GM18520 (cell line): ENCODE data around the gene PISD.
A peak's percentile ranks its signal among the peaks of the same experiment; 100 is the strongest.

Source experiments
- ATAC-seq: cut with Tn5 transposase; IDR thresholded peaks from one replicate; pipeline ENCODE4 v1.9.1; 2021; ENCODE audit not compliant: unreplicated experiment

PISD gene

DNA sequence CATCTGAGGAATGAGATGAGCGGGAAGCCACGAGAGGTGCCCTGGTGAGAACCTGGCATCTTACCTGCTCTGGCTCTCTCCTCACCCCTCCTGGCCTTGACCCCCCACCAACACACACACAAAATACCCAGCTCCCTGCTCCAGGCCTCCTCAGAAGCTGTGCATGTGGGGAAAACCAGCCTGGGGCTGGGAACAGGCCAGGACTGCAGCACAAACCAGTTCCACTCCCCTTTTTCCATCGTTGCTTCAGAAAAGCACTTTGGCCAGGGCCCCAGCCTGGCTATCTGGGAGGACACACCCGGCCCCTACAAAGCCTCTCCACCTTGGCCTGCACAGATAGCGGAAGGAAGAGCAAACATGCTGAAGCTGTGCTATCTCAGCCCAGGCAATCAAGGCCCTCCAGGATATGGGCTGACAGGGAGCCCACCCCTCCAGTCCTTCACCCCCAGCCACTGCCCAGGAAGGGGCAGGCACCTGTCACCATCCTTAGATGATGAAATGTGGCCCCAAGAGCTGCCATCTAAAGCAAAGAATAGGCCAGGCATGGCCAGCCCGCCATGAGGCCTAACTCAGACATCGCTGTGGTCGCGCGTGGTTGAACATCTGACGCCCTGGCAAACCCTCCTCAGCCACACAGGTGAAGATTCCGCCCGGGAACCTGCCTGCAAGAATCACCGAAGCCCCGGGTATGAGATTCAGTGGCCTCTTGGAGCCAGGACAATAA is 35.4 kb downstream of the PISD start:
- ATAC-seq, result no peak

DNA sequence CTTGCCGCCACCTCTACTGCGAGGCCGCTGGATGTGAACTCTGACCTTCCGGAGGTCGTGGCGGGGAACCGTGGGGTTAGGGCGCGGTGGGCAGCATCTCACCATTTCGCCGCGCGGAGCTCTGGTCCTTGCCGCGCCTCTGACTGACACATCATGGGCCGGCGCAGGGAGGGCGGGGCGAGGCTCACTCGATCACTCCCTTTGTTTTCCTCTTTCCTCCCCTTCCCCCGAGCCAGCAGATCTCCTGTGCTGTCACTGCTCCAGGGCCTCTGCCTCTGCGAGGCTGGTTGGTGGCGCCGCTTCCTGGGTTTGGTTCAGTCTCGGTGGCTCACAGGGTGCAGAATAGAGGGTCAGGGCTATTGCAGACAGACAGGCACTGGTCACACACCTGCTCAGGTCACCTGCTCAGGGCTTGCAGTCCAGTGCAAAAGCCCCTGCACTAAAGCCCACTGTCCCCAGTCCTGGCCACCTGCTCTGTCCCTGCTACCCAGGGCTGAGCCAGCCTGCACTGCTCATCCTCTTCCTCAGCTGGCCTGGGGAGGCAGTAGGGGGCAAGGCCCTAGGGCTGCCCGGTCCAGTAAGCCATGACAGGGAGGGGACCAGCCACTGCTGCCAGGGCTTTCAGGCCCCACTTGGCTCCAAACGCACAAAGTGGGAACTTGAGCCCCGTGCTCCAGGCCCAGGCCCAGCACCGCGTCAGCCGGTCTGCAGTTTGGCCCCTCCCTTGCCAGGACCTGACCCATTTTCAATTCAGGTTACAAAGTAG is 36.2 kb downstream of the PISD start:
- ATAC-seq, result no peak

DNA sequence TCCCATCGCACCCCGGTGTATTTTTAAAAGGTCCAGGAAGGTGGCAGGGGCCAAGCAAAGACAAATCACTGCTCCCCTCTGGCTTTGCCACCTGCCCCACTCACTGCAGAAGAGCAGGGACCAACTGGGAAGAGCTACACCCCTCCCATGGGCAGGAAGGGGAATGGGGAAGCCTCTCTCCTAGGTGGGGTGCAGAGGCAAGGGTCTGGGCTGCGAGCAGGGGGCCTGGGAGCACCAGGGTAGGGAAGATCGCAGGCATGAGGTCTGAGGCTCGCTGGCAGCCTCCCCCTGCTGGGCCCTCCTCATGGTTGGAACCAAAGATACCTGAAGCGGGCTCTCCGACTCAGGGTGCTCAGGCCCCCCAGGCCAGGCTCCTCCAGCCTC is 36.8 kb downstream of the PISD start:
- no peak for ATAC-seq

DNA sequence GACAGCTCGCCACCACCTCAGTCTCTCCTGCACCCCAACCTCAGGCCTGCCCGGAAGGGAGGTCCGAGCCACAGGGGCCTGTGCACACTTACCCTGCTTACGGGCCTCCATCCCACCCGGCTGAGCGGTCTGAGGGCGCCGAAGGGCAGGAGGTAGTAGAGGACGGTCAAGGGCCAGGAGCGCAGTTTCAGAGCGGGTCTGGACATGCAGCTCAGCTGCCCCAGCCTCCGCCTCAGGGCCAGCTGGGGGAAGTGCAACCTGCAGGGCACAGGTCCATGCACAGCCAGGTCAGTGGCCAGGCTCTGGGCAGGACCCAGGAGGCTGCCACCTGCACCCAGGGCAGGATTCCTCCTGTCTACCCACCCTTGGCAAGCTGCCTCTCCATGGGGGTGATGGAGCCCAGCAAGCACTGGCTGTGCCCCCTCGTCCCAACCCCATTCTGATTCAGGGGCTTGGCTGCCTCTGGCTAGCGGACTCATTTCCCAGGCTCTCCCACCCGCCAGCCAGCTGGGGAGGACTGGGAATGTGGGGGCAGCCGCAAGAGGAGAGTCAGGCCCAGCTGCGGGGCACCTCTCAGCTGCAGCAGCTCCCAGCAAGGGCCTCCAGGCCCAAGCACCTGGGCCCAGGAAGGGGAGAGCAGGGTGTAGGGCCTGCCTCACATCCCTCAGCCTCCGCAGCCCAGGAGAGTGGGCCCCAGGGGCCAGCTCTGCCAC is 38.3 kb downstream of the PISD start:
- no peak for ATAC-seq

DNA sequence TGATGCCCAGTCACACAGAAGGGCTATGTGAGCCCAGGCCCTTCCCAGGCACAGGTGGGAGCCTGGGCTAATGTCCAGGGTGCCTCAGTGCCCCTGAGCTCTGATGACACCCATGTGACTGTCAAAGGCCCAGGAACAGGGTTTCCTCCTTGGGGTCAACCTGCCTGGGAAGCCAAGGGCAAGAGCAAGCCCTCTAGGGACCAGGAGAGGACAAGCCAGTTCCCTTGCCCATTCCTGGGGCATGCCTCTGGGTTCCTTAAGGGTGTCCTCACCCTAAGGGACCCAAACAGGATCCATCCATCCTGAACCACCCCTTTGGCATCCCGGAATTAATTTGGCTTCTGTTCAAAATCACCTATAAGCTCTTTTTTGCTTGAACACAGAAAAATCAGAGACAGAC is 39.0 kb downstream of the PISD start:
- ATAC-seq, result no peak

DNA sequence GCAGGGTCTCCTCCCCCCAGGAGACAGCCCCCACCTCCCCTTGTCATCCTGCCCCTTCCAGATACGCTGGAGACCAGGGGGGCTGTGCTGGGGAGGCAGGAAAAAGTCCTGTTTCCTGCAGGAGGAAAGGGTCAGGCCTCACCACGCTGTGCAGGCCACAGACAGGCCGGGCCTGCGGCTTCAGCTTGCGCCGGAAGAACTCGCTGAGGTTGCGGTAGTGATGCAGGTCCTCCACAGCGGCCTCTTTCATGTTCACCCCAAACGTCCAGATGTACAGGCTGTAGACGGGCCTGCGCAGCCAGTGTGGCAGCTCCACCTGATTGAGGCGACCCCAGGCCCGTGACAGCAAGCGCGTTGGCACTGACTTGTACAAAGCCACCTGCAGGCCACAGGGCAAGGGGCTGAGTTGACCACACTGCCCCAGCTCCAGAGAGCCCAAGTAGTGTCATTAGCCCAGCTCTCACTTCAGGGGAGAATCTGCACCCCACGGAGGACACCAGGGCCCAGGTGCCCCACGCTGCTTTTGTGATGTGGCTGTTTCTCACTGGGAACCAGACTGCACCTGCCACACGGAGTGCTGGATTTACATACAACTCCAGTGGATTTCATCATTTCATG is 40.4 kb downstream of the PISD start:
- no peak for ATAC-seq

DNA sequence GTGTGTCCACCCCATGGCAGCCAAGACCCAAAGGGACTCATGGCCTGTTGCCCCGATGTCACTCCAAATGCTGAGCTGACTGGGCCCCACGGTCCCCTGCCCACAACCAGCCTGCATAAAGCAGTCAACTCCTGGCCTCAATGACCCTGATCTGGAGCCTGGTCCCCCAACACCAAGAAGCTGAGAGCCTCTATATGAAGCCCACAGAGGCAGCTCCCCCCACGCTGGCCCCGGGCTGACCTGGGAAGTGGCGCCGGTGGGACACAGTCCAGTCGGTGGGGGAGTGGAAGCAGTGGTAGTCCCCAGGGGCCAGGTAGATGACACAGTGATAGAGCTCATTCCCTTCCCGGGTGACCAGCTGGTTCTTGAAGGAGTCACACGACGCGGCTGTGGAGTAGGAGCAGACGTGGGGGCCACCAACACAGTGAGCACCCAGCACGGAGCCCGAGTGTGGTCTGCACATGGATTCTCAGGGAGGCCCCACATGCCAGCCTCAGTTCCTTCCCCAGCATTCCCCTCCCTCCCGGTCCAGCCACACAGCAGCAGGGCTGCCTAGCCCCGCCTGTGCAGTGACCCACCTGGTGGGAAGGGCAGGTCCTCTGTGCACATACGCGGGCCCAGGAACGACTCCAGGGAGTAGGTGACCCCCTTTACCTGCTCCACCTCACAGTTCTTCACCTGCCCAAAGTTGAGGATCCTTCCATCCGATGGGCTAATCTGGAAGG is 41.1 kb downstream of the PISD start:
- no peak for ATAC-seq

DNA sequence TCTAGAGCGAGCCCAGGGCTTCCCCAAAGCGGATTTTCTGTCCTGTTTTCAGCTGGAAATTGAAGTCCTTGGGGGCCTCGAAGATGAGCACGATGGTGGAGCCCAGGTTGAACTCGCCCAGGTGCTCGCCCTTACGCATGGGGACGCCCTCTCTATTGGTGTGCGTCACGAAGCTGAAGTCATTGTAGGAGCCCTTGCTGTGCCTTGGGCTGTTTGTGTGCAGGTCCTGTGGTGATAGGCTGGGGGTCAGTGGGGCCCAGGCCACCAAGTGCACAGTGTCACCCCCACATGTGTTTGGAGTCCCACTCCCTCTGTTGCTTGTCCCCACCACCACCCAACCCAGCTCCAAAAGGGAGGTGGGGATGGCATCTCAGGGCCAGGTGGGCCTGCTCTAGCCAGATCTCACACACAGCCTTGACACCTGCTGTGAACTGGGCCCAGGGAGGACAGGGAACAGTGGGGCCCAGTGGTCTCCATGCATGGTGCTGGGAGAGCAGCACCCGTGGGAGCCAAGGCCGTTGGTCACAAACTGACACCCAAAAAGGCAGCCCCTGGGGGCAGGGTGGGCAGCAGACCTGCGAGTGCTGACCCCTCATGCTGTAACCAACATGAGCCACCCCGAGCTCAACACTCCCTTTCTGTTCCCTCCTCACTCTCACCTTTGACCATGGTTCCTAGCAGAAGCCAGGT is 42.3 kb downstream of the PISD start:
- ATAC-seq, result no peak

DNA sequence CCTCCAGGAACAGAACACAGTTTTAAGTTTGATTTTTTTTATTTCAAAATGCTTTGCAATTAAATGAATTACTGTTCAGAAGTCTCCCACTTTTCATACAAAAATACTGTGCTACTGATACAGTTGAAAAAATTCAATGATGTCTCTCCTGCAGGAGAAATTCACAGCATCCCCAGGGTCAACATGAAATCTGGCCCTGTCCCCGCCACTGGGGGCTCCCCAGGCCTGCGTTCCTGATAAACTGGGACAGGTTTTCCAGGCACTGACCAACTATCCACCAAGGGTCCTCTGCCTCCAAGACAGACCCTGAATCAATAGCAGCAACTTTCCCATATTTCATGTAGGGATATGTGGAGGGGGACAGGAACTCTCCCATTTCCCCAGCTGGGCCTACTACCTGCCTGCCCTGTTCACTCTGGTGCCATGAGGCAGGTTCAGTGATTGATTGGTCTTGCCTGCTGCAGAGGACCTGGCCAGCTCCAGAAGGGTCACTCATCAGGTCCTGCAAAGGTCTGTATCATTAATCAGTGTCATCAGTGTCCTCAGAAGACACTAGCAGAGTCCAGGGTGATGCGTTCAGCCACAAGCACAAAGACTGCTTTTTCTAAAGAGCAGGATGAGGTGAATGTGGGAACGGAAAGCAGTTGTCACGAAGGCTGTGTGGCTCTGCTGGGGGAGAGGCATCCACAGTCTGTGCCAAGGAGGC is 43.4 kb downstream of the PISD start:
- no peak for ATAC-seq

DNA sequence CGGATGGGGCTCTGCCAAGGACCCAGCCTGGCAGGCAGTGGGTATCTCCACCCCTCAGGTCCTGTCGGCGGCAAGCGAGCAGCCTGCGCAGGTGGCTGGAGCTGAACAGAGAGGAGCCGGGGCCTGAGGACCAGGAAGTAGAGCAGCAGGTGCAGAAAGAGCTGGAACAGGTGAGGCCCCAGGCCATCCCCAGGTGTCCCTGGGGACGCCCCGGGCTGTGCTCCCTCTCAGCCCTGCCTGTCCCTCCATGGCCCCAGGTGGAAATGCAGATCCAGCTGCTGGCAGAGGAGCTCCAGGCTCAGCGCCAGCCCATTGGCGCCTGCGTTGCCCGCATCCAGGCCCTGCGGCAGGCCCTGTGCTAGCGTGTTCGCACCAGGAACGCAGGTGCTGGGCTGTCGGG is 44.0 kb downstream of the PISD start:
- ATAC-seq, result no peak

DNA sequence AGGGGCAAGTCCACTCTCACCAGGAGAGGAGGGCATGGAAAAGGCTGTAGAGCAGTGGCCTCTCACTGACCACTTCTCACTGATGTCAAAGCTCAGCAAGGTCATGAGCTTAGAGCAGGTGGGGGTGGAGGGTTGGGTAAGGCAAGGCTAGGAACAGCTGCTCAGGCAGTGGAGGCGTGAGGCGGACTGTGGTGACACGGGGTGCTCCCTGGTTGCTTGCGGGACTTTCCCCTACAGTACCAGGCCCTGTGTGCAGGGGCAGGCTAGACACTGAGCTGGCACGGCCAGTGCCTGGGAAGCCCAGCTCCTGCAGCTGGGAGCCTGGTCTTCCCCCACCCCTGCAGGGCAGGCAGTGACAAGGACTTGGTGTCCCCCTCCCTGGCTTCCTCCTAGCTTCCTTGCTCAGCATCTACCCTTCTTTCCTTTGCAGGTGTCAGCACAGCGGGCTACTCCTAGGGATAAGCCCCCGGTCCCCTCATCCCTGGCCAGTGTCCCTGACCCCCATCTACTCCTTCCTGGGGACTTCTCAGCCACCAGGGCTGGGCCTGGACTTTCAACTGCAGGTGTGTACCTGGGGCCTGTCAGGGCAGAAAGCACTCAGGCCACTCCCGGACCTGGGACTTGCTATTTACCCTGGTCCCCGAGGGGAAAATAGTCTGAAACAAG is 45.6 kb downstream of the PISD start:
- peak; percentile 61 for ATAC-seq

DNA sequence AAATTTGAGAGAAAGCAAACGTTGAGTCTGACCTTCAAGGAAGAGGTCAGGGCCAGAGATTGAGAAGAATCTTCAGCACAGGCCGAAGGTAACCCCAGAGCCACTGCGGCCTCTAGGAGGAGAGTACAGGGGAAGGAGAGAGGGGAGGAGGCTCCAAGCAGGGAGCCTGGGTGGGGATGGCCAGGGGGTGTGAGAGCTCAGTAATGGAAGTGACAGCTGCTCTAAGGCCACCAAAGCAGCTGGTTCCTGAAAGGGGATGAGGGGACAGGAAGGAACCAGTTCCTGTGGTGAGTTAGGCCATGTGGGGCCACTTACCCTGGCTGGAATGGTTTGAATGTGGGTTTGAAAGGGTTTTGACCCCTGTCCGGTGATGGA is 46.1 kb downstream of the PISD start:
- ATAC-seq, result no peak

DNA sequence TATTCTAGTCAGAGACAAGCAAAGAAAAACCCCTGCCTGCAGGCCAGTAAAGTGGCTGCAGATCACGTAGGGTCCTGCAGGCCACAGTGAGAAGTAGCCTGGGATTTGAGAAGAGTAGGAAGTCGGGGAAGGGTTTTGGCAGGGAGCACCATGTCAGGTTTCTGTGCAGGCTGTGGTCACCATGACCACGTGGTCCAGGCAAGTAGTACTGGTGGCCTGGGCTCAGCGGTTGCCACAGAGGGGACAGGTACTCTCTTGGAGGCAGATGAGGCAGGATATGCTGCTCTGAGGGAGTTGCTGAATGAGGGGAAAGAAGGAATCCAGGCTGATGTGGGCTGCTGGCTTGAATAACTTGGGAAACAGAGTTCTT is 46.5 kb downstream of the PISD start:
- no peak for ATAC-seq

DNA sequence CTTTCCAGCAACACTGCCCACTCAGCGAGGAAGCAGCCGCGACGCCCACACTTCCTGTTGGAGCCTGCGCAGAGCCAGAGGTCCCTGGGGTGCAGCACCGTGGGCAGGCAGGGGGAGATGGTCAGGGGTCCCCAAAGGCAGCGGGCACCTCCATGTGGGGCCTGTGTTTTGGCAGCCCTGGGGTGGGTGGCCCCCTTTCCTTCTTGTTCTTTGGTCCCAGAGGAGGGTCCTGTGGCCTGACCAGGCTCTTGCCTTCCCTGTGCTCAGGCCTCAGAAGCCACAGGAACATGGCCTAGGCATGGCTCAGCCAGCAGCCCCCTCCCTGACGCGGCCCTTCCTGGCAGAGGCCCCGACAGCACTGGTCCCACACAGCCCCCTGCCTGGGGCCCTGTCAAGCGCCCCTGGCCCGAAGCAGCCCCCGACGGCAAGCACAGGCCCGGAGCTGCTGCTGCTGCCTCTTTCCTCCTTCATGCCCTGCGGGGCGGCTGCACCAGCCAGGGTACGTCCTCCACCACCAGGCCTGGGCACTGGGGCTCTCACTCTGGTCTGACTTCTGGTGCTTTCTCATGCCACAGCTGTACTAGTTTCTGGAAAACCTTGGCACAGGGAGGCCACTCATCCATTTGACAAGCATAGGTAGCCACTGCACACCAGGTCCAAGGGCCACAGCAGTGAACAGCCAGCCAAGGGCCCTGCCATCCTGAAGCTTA is 47.1 kb downstream of the PISD start:
- ATAC-seq, result no peak

DNA sequence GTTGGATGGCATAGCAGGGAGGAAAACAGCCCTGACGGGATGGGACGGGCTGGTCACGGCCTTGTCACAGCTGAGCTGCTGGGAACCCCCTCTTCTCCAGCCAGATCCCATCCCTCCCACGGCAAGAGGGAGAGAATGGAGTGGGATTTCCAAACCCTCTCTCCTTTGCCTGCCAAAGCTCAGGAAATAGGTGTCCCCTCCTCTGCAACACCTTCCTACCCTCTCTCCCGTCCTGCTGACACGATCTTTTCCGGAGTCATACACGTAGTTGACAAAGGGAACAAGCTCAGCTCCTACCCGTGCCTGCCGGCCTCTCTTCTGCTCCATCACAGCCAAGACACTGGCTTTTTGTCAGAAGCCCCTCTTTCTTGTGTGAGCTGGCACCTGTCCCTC is 48.1 kb downstream of the PISD start:
- no peak for ATAC-seq

DNA sequence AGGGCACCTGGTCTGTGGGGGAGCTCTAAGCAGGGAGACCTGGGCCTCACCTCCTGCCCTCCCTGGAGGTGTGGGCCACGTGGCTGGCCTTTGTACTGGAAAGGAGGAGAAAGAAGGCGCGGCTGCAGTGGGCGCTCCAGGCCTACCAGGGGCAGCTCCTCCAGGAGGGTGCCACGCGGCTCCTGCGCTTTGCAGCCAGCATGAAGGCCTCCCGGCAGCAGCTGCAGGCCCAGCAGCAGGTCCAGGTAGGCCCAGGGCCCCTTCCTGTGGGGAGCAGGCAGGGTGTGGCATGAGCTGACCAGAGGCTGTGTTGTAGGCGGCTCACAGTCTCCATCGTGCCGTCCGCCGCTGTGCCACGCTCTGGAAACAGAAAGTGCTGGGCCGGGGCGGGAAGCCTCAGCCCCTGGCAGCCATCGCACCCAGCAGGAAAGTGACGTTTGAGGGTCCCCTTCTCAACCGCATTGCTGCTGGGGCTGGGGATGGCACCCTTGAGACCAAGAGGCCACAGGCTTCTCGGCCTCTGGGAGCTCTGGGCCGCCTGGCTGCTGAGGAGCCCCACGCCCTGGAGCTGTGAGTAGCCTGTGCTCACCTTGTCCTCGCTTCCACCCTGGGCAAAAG is 48.6 kb downstream of the PISD start:
- ATAC-seq, result no peak

DNA sequence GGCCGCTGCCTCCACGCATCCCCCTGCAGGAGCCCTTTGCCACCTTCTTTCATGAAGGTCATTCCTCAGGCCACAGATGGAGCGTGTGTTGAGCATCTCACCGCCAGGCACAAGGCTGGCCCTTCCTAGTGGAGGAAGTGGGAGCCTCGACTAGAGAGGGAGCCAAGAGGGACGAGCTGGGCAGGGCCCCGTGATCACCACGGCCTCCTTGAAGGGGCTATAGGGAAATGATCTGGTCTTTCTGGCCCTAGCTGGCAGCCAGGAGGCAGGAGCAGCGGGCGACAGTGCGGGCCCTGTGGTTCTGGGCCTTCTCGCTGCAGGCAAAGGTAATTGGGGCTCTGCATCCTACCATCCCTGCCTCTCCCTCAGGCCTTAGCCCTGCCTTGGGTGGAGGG is 49.1 kb downstream of the PISD start:
- ATAC-seq, result no peak

DNA sequence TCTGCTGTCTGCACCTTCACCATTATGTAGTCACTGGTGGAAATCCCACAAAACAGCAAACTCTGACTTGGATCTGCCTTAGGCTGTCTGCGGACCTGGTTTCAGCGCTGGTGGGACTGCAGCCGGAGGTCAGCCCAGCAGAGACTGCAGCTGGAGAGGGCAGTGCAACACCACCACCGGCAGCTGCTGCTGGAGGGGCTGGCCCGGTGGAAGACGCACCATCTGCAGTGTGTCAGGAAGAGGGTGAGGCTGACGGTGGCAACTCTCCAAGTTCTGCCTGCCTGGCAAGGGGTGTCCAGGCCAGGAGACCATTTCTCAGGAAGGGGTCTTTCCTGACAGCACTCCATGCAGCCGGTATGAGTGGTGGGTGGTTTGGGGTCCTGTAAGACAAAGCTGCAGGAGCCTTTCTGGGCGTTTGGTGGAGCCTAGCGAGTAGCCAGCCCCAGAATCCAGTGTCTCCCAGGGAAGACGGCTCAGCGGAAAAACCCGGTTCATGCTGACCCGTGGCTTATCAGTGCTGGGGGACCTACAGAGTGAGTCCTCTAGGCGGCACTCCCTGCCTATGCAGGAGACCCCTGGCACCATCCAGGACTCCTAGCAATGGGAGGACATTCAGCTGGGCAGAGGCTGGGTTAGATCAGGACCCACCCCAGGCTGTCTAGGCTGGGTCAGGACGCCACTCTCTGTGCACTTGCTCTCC is 50.8 kb downstream of the PISD start:
- no peak for ATAC-seq
